Effector memory CD8-positive, alpha-beta T cell (primary cell): ENCODE results near the gene ARHGAP1.

Experiments
- ATAC-seq: fragments of 150-1000 bp; cut with Tn5 transposase; replicated peaks from 2 replicates; pipeline ENCODE4 v1.10.0; 2021; ENCODE audit warnings: mild to moderate bottlenecking, moderate library complexity
- DNase-seq, 3 experiments: peaks; one replicate each; pipeline ENCODE4 v3.0.0; 2021
- H3K27ac Mint-ChIP-seq, 2 donors: one replicate each; pipeline ENCODE4 v1.8.0; 2022; ENCODE audit warnings: mild to moderate bottlenecking in 2 of 2, mixed read lengths in 2 of 2, moderate library complexity in 2 of 2
- H3K27me3 Mint-ChIP-seq, 2 donors: one replicate each; pipeline ENCODE4 v1.8.0; 2022; ENCODE audit warnings: mixed read lengths in 2 of 2
- H3K36me3 Mint-ChIP-seq: one replicate; pipeline ENCODE4 v1.8.0; 2022; ENCODE audit warnings: mild to moderate bottlenecking, moderate library complexity, mixed read lengths; ENCODE audit not compliant: insufficient read depth
- H3K4me1 Mint-ChIP-seq, 2 donors: one replicate each; pipeline ENCODE4 v1.8.0; 2022; ENCODE audit warnings: low read depth in 2 of 2, mixed read lengths in 2 of 2
- H3K4me3 Mint-ChIP-seq, 2 donors: one replicate each; pipeline ENCODE4 v1.8.0; 2022; ENCODE audit warnings: mild to moderate bottlenecking in 2 of 2, mixed read lengths in 2 of 2, moderate library complexity in 2 of 2
- H3K9me3 Mint-ChIP-seq, 2 donors: one replicate each; pipeline ENCODE4 v1.8.0; 2022; ENCODE audit warnings: mixed read lengths in 2 of 2

Gene ARHGAP1

DNA sequence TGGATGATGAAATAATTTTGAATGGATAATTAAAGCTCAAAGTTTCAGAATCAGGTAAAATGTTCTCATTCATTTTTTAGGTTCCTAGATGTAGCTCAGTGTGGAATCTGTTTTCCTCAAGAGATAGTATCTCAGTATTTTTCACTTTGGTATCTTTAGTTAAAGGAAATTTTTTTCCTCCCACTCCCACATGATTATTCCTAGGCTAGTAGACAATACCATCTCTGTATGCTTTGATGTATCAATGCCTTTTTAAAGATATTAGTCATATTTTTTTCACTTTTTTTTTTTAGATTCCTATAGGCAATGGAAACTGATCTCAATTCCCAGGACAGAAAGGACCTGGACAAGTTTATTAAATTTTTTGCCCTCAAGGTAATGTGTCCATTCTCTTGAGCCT is 56.4 kb downstream of the ARHGAP1 start:
- Mint-ChIP-seq H3K4me3 (no peak overlapping the region), H3K4me1 (peaks cover 9 to 21% of the 10 kb centered on the region in 2 donors), H3K27ac (no peak overlapping the region), H3K9me3 (no peaks in the 10 kb centered on the region), H3K36me3 (peaks cover 78% of the 10 kb centered on the region), H3K27me3 (no peaks in the 10 kb centered on the region)
- ATAC-seq (no peak), DNase-seq (no peak)

DNA sequence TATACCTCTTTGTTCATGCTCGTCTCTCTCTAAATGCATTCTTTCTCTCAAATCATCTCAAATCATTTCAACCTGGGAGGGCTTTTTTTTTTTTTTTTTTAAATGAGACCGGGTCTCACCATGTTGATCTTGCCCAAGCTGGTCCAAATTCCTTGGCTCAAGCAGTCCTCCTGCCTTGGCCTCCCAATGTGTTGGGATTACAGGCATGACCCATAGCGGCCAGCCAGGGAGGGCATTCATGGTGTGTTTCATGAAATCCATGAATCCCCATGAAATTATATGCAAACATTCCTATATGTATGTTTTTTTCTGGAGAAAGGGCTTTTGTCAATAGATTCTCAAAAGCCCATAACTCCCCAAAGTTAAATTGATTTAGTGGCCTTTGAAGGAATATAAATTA is 56.9 kb downstream of the ARHGAP1 start:
- ATAC-seq (no peak), DNase-seq (no peak)
- Mint-ChIP-seq H3K27ac (no peak overlapping the region), H3K4me1 (peaks cover 9 to 22% of the 10 kb centered on the region in 2 donors), H3K36me3 (peaks cover 73% of the 10 kb centered on the region), H3K27me3 (no peaks in the 10 kb centered on the region), H3K4me3 (no peak overlapping the region), H3K9me3 (no peaks in the 10 kb centered on the region)

DNA sequence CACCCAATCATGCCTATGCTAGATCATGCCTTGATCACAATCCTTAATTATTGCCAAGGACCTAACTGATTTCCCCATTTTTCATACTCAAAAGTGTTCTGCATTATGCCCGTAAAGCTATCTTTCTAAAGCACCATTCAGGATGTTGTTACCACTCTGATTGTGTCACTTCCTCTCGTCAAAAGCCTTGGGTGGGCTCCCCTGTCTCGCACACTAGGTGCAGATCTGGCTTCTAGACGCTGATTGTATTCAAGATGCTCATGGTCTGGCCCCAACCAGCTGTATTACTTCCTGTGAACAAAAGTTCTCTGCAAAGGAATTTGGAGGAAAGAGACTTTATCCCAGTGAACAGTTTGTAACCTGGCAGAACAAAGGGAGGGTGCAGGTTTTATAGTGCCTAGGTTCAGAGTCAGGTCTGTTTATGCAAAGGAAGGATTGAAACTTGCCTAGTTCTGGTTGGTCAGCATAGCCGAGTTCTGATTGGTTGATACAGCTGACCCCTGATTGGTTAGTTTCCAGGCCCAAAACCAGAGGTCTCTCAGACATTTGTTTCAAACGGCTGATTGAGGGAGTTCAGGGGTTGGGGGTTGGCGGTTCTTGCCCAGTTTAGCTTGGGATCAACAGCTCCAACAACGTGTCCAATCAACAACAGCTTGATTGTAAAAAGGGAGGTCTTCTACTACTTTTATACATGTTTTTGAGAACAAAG is 57.6 kb downstream of the ARHGAP1 start:
- ATAC-seq (no peak), DNase-seq (no peak)
- Mint-ChIP-seq H3K36me3 (peaks cover 73% of the 10 kb centered on the region), H3K9me3 (no peaks in the 10 kb centered on the region), H3K4me3 (no peak overlapping the region), H3K27ac (no peak overlapping the region), H3K27me3 (no peaks in the 10 kb centered on the region), H3K4me1 (peaks cover 11 to 25% of the 10 kb centered on the region in 2 donors)

DNA sequence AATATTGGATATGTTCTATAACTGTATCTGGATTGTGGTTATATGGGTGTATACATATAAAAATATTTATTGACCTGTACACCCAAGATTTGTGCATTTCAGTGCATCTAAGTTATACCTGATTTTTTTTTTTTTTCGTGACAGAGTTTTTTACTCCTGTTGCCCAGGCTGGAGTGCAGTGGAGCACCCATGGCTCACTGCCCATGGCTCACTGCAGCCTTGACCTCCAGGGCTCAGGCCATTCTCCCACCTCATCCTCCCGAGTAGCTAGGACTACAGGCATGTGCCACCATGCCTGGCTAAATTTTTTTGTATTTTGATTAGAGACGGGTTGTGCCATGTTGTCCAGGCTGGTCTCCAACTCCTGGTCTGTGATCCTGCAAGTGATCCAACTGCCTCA is 58.8 kb downstream of the ARHGAP1 start:
- Mint-ChIP-seq H3K4me1 (peaks cover 11 to 25% of the 10 kb centered on the region in 2 donors), H3K36me3 (peaks cover 72% of the 10 kb centered on the region), H3K27me3 (no peaks in the 10 kb centered on the region), H3K9me3 (no peaks in the 10 kb centered on the region), H3K4me3 (no peak overlapping the region), H3K27ac (no peak overlapping the region)
- ATAC-seq (no peak), DNase-seq (no peak)

DNA sequence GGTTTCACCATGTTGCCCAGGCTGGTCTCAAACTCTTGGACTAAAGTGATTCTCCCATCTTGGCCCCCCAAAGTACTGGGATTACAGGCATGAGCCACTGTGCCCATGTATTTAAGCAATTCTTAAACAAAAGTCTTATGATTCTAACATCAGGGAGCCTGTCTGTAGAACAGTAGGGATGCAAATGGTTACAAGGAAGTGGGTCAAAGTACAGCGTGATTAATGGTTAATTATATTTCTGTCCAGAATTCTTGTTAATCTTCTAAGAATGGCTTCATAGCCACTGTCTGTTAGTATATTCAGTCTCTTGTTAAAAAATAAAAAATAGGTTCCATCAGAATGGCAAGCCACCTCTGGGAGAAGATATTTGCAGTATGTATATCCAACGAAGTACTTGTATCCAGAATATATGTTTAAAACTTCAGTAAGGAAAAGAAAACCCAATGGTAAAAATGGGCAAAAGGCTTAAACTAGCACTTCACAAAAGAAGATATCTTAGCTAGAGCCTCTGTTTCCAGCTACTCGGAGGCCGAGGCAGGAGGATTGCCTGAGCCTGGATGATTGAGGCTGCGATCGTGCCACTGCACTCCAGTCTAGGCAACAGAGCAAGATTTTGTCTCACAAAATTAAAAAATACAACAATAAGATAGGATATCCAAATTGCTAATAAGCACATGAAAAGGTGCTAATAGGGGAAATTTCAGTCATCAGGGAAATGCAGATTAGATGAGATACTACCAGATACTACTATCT is 60.2 kb downstream of the ARHGAP1 start:
- H3K9me3 Mint-ChIP-seq, result no peaks in the 10 kb centered on the region
- H3K36me3 Mint-ChIP-seq, result peaks cover 70% of the 10 kb centered on the region
- no peaks in the 10 kb centered on the region for H3K27me3 Mint-ChIP-seq
- H3K27ac Mint-ChIP-seq, result no peak overlapping the region
- no peak for DNase-seq
- no peak for ATAC-seq
- peaks cover 11 to 25% of the 10 kb centered on the region in 2 donors for H3K4me1 Mint-ChIP-seq
- H3K4me3 Mint-ChIP-seq, result no peak overlapping the region

DNA sequence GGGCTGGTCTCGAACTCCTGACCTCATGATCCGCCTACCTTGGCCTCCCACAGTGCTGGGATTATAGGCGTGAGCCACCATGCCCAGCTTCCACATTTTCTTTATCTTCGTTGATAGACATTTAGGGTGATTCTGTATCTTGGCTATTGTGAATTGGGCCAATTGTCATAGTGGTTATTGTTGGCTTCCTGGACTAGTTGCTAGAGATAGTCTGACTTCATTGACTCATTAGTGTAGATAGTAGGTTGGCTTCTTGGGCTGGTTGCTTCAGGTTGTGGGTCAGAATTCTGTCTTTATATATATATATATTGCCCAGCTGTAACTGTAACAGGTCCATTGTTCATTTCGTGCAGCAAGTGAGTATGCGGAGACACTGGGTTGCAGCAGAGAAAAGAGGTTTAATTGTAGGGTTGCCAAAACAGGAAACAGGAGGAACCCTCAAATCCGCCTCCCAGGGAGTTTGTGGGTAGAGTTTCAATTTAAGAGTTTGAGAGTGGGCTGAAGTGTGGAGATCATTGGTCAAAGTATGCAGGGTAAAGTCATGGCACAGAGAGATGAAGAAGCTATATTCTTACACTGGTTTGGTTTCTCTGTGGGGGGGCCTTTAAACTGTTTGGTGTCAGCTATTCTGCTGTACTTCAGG is 61.1 kb downstream of the ARHGAP1 start:
- ATAC-seq (no peak), DNase-seq (no peak)
- Mint-ChIP-seq H3K4me1 (peaks cover 11 to 25% of the 10 kb centered on the region in 2 donors), H3K9me3 (no peaks in the 10 kb centered on the region), H3K36me3 (peaks cover 69% of the 10 kb centered on the region), H3K27ac (no peak overlapping the region), H3K27me3 (no peaks in the 10 kb centered on the region), H3K4me3 (no peak overlapping the region)

DNA sequence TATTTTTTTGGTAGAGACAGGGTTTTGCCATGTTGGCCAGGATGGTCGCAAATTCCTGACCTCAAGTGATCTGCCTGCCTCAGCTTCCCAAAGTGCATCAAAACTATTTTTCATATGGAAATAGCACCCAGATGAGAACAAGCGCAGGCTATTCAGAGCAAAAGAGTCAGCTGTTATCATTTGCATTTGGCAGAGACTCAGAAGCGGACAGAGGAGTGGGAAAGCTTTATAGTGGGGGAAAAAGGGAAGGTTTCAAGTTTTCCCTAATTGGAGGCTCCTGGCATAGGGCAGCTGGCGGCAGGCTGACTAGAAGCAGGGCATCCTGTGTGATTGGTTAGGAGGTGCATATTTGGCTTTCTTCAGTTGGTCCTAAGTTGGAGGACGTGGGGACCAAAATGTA is 62.9 kb downstream of the ARHGAP1 start:
- peaks cover 68% of the 10 kb centered on the region for H3K36me3 Mint-ChIP-seq
- no peak overlapping the region for H3K27ac Mint-ChIP-seq
- peaks cover 8 to 21% of the 10 kb centered on the region in 2 donors for H3K4me1 Mint-ChIP-seq
- ATAC-seq (no peak), DNase-seq (no peak)
- no peaks in the 10 kb centered on the region for H3K9me3 Mint-ChIP-seq
- no peak overlapping the region for H3K4me3 Mint-ChIP-seq
- no peaks in the 10 kb centered on the region for H3K27me3 Mint-ChIP-seq

DNA sequence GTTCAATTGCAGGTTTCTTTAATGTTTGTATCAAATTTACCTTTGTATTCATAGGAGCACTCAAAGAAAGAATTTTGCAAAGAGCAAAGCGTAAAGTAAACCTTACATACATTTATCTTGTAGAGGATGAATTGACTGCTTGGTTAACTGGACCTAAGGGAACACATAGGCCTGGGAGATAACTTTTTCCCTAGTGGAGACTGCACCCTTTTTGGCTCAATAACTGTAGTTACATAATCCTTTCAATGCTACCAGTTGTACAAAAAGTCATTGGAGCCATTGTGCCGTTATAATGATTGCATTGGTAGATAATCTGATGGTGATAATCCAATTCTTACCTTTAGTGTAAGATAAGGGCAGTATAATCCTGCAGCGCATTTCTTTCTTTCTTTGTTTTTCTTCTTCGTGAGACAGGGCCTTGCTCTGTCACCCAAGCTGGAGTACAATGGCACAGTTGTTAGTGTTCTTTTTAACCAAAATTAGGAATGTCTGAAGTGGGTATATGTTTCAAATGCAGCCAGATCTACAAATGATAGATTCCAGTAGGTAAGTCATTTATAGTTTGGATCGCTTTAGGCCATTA is 64.8 kb downstream of the ARHGAP1 start:
- Mint-ChIP-seq H3K4me1 (peaks cover 14 to 30% of the 10 kb centered on the region in 2 donors), H3K36me3 (peaks cover 73% of the 10 kb centered on the region), H3K4me3 (no peak overlapping the region), H3K27ac (no peak overlapping the region), H3K27me3 (no peaks in the 10 kb centered on the region), H3K9me3 (no peaks in the 10 kb centered on the region)
- DNase-seq, result no peak
- ATAC-seq, result no peak

DNA sequence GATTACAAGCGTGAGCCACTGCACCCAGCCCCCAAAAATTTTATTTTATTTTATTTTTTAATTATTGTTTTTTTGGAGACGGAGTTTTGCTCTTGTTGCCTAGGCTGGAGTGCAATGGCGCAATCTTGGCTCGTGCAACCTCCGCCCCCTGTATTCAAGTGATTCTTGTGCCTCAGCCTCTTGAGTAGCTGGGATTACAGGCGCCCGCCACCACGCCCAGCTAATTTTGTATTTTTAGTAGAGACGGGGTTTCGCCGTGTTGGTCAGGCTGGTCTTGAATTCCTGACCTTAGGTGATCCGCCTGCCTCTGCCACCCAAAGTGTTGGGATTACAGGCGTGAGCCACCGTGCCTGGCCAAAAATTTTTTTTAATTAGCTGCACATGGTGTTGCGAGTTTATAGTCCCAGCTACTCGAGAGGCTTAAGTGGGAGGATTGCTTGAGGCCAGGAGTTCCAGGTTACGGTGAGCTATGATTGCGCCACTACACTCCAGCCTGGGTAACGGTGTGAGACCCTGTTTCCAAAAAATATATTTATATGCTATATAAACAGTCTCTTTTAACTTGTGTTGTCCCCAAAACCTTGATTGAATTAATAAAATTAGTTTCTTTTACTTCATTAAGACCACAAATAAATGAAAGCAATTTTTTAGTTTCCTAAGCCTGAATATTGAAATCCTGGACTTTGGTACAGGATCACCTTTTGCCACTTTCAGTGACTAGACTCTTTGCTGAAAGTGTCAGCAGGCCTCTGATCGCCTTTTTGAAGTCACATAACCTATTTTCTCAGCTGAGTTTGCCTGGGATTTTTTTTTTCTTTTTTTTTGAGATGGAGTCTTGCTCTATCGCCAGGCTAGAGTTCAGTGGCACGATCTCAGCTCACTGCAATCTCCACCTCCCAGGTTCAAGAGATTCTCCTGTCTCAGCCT is 66.9 kb downstream of the ARHGAP1 start:
- ATAC-seq, result no peak
- Mint-ChIP-seq H3K9me3 (no peaks in the 10 kb centered on the region), H3K4me3 (no peak overlapping the region), H3K4me1 (peaks cover 16 to 28% of the 10 kb centered on the region in 2 donors), H3K36me3 (peaks cover 77% of the 10 kb centered on the region), H3K27me3 (no peaks in the 10 kb centered on the region), H3K27ac (no peak overlapping the region)
- no peak for DNase-seq

DNA sequence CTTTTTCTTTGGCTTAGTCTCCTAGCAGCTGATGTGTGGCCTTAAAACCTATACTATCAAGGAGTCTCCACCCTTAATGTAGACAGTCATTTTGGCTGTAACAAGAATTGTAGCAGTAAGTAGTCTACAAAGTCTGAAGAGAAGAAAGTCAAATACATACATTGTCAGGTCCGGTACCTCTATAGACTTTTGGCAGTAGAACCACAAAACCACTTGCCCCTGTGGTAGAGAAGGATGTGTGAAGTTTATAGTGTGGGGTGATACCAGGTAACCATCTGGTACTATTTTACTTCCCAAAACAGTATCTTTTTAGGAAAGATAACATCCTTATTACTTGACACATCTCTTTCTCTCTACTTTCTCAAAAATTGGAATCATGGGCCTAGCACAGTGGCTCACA is 67.9 kb downstream of the ARHGAP1 start:
- ATAC-seq, result peak; percentile 79

DNA sequence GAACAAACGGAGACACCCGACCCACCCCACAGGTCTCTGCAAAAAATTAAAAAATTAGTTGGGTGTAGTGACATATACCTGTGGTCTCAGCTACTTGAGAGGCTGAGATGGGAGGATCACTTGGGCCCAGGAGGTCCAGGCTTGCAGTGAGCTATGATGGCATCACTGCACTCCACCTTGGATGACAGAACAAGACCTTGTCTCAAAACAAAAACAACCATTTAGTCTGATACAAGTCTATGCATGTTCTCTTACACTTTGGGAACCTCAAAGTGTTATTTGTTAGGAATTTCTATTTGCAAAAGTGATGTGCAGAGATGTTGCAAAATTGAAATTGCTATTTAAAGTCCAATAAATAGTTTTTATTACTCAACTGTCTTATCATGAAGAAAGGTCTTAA is 68.7 kb downstream of the ARHGAP1 start:
- no peak overlapping the region for H3K4me3 Mint-ChIP-seq
- H3K27ac Mint-ChIP-seq, result no peak overlapping the region
- peaks cover 78% of the 10 kb centered on the region for H3K36me3 Mint-ChIP-seq
- ATAC-seq, result no peak
- DNase-seq, result no peak
- peaks cover 14 to 25% of the 10 kb centered on the region in 2 donors for H3K4me1 Mint-ChIP-seq
- H3K27me3 Mint-ChIP-seq, result no peaks in the 10 kb centered on the region
- H3K9me3 Mint-ChIP-seq, result no peaks in the 10 kb centered on the region

More for the DNA sequence above, 67.9 kb downstream of the ARHGAP1 start:
- peaks cover 82% of the 10 kb centered on the region for H3K36me3 Mint-ChIP-seq
- H3K27me3 Mint-ChIP-seq, result no peaks in the 10 kb centered on the region
- peaks cover 14 to 25% of the 10 kb centered on the region in 2 donors for H3K4me1 Mint-ChIP-seq
- no peak for DNase-seq
- no peak overlapping the region for H3K27ac Mint-ChIP-seq
- peak overlapping the region in 1 of 2 donors; percentile 22 for H3K4me3 Mint-ChIP-seq
- no peaks in the 10 kb centered on the region for H3K9me3 Mint-ChIP-seq

DNA sequence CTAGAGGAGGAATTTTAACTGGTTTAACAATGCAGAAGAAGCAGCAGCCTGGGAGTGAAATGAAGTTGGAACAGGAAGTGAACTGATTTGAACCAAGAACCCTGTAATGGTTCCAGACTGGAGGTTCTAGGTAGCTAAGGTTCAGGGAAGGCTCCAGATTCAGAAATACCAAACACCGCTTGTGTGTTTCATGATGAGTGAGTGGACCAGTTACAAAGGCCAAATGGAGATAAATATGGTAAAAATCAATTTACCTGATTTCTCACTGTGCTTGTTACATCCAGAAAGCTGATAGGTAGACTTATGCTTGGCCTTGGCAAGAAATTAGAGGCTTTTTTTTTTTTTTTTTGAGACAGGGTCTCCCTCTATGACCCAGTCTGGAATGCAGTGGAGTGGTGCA is 70.2 kb downstream of the ARHGAP1 start:
- no peak for ATAC-seq
- peaks cover 80% of the 10 kb centered on the region for H3K36me3 Mint-ChIP-seq
- no peak overlapping the region for H3K4me3 Mint-ChIP-seq
- H3K27me3 Mint-ChIP-seq, result no peaks in the 10 kb centered on the region
- H3K27ac Mint-ChIP-seq, result no peak overlapping the region
- no peaks in the 10 kb centered on the region for H3K9me3 Mint-ChIP-seq
- peaks cover 16 to 30% of the 10 kb centered on the region in 2 donors for H3K4me1 Mint-ChIP-seq
- no peak for DNase-seq

DNA sequence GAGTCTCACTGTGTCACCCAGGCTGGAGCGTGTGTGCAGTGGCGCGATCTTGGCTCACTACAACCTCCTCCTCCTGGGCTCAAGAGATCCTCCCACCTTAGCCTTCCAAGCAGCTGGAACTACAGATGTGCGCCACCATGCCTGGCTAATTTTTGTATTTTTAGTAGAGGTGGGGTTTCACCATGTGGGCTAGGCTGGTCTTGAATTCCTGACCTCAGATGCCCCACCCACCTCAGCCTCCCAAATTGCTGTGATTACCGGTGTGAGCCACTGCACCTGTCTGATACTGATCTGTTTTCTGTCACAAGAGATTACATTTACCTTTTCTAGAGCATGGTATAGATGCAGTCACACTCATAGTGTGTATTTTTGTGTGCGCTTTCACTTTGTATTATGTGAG is 71.5 kb downstream of the ARHGAP1 start:
- ATAC-seq, result no peak
- DNase-seq, result no peak
- no peak overlapping the region for H3K27ac Mint-ChIP-seq
- no peak overlapping the region for H3K4me3 Mint-ChIP-seq
- peaks cover 85% of the 10 kb centered on the region for H3K36me3 Mint-ChIP-seq
- H3K9me3 Mint-ChIP-seq, result no peaks in the 10 kb centered on the region
- peaks cover 19 to 41% of the 10 kb centered on the region in 2 donors for H3K4me1 Mint-ChIP-seq
- H3K27me3 Mint-ChIP-seq, result no peaks in the 10 kb centered on the region
